Astrocyte (in vitro differentiated cells and primary cell): ENCODE measurements around the gene CRYBG3.

Source experiments
- EZH2 ChIP-seq: IDR thresholded peaks from 2 replicates; pipeline ENCODE4 v1.6.1; 2012; ENCODE audit warnings: mild to moderate bottlenecking, low read length, inconsistent platforms; ENCODE audit not compliant: insufficient read depth
- TF ChIP-seq, protein P1 (sequence below): IDR thresholded peaks from 2 replicates; pipeline ENCODE4 v1.5.1; 2011; ENCODE audit warnings: low read depth, mild to moderate bottlenecking, inconsistent platforms, low read length, moderate library complexity; ENCODE audit not compliant: insufficient read depth

DNA sequence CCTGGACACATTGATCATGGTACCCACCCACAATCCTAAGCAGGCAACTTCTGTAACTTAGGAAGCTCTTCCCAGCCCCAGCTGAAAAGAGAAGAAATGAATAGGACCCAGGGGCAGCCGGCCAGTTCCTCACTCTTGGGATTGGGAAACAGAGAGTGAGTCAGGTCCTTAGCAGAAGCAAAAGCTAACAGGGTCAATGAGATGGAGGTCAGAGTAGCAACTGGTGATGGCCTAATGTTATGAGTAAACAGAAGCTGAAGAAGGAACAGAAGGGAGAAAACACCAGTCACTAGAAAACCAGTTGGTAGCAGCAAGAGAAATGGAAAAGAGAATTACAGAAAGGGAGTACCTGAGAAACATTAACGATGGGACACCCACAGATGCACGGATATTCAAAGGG lies 130.5 kb downstream of the CRYBG3 start:
- TF ChIP-seq, protein P1, sequence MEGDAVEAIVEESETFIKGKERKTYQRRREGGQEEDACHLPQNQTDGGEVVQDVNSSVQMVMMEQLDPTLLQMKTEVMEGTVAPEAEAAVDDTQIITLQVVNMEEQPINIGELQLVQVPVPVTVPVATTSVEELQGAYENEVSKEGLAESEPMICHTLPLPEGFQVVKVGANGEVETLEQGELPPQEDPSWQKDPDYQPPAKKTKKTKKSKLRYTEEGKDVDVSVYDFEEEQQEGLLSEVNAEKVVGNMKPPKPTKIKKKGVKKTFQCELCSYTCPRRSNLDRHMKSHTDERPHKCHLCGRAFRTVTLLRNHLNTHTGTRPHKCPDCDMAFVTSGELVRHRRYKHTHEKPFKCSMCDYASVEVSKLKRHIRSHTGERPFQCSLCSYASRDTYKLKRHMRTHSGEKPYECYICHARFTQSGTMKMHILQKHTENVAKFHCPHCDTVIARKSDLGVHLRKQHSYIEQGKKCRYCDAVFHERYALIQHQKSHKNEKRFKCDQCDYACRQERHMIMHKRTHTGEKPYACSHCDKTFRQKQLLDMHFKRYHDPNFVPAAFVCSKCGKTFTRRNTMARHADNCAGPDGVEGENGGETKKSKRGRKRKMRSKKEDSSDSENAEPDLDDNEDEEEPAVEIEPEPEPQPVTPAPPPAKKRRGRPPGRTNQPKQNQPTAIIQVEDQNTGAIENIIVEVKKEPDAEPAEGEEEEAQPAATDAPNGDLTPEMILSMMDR = no peak
- no peak for TF ChIP-seq EZH2
